Ishikawa (cell line): ENCODE results near the gene CLMN.

Experiments used
- CEBPB ChIP-seq: IDR thresholded peaks from 2 replicates; pipeline ENCODE4 v1.6.1; 2012
- CREB1 ChIP-seq: IDR thresholded peaks from 2 replicates; pipeline ENCODE4 v1.6.1; 2012; ENCODE audit warnings: low read depth
- EGR1 ChIP-seq: IDR thresholded peaks from 2 replicates; pipeline ENCODE4 v1.6.1; 2012
- EP300 ChIP-seq: IDR thresholded peaks from 2 replicates; pipeline ENCODE4 v1.6.1; 2012; ENCODE audit warnings: borderline replicate concordance
- FOXM1 ChIP-seq: IDR thresholded peaks from 2 replicates; pipeline ENCODE4 v1.6.1; 2012; ENCODE audit warnings: low read depth, borderline replicate concordance
- MAX ChIP-seq: IDR thresholded peaks from 2 replicates; pipeline ENCODE4 v1.6.1; 2012
- NFIC ChIP-seq: IDR thresholded peaks from 2 replicates; pipeline ENCODE4 v1.6.1; 2012
- RAD21 ChIP-seq: IDR thresholded peaks from 2 replicates; pipeline ENCODE4 v1.6.1; 2012; ENCODE audit warnings: low read depth
- REST ChIP-seq: IDR thresholded peaks from 2 replicates; pipeline ENCODE4 v1.6.1; 2012; ENCODE audit warnings: low read depth, mild to moderate bottlenecking
- TAF1 ChIP-seq: IDR thresholded peaks from 2 replicates; pipeline ENCODE4 v1.6.1; 2012; ENCODE audit warnings: low read depth, mild to moderate bottlenecking
- TCF12 ChIP-seq: IDR thresholded peaks from 2 replicates; pipeline ENCODE4 v1.6.1; 2012; ENCODE audit warnings: low read depth
- TEAD4 ChIP-seq: IDR thresholded peaks from 2 replicates; pipeline ENCODE4 v1.6.1; 2012
- YY1 ChIP-seq: IDR thresholded peaks from 2 replicates; pipeline ENCODE4 v1.6.1; 2012; ENCODE audit warnings: low read depth
- TF ChIP-seq, protein P1 (sequence below): IDR thresholded peaks from 2 replicates; pipeline ENCODE4 v1.6.1; 2012

DNA sequence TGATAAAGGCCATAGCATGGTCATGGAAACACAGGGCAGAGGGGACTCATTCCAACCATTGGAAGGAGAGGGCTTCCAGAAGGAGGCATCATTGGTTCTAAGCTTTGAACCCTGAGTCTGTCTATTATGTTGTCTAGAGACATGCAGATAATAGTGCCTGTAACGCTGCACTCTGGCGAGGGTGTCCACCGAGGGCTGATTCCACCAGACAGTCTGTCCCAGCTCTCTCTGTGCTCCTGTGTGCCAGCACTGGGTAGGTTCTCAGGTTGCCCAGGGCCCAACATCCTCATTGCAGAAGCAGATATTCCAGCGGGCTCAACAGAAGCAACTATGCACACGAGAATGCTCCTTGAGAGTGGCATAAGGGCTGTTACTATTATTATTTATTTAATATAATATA lies 18.7 kb upstream of the CLMN start:
- TF ChIP-seq EP300 (no peak), CREB1 (no peak), TEAD4 (no peak), RAD21 (no peak), FOXM1 (no peak), NFIC (no peak), TCF12 (no peak), REST (no peak), EGR1 (no peak), MAX (no peak), CEBPB (no peak), TAF1 (no peak), YY1 (no peak)
- TF ChIP-seq, protein P1, sequence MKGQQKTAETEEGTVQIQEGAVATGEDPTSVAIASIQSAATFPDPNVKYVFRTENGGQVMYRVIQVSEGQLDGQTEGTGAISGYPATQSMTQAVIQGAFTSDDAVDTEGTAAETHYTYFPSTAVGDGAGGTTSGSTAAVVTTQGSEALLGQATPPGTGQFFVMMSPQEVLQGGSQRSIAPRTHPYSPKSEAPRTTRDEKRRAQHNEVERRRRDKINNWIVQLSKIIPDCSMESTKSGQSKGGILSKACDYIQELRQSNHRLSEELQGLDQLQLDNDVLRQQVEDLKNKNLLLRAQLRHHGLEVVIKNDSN: no peak
